B cell (primary cell): Measurements from ENCODE around the gene ELOVL1.

ENCODE experiments used
- CTCF ChIP-seq: fragments of 200-600 bp; IDR thresholded peaks from one replicate; pipeline ENCODE4 v1.8.0; 2022; ENCODE audit warnings: antibody characterized with exemption, mild to moderate bottlenecking
- EZH2 ChIP-seq: IDR thresholded peaks from 2 replicates; pipeline ENCODE4 v1.6.1; 2012; ENCODE audit warnings: borderline replicate concordance, low read depth, mild to moderate bottlenecking, moderate library complexity, low read length; ENCODE audit not compliant: insufficient read depth, poor library complexity, severe bottlenecking

- no peak for TF ChIP-seq CTCF
- TF ChIP-seq EZH2, result no peak
Observed at GRCh38 chr1:43363935-43364525, 3.8 kb downstream of the ELOVL1 start.
